HepG2 (cell line): Measurements from ENCODE around the gene FBXL13. TPM values are rescaled to one million over a fixed set of nuclear protein-coding genes. Genes with fewer than 3 reads are reported as not detected.

Experiments
- ELF4 ChIP-seq: sonication (generic); formaldehyde crosslinking; IDR thresholded peaks from 2 replicates; pipeline ENCODE4 v1.5.0; 2020; ENCODE audit warnings: missing genetic modification reagents, mild to moderate bottlenecking, moderate library complexity, borderline replicate concordance
- FOXA3 ChIP-seq: IDR thresholded peaks from 2 replicates; pipeline ENCODE4 v1.6.1; 2016; ENCODE audit warnings: missing genetic modification reagents, missing compliant biosample characterization
- GFI1 ChIP-seq: sonication (generic); formaldehyde crosslinking; IDR thresholded peaks from 2 replicates; pipeline ENCODE4 v1.5.0; 2020; ENCODE audit warnings: missing genetic modification reagents, mild to moderate bottlenecking, borderline replicate concordance
- GTF2F1 ChIP-seq: fragments of 150-350 bp; IDR thresholded peaks from 2 replicates; pipeline ENCODE4 v1.6.1; 2014; ENCODE audit warnings: low read length
- HMG20A ChIP-seq: IDR thresholded peaks from 2 replicates; pipeline ENCODE4 v1.6.1; 2016; ENCODE audit warnings: borderline replicate concordance
- IRF2 ChIP-seq: IDR thresholded peaks from 2 replicates; pipeline ENCODE4 v1.6.1; 2018; ENCODE audit warnings: missing genetic modification reagents, missing compliant biosample characterization
- MIXL1 ChIP-seq: IDR thresholded peaks from 2 replicates; pipeline ENCODE4 v1.6.1; 2016
- NBN ChIP-seq: fragments of 450-650 bp; conservative IDR thresholded peaks from 2 replicates; pipeline ENCODE4 v1.6.1; 2017
- NFKBIZ ChIP-seq: IDR thresholded peaks from 2 replicates; pipeline ENCODE4 v1.6.1; 2018; ENCODE audit warnings: missing genetic modification reagents, missing compliant biosample characterization
- SATB2 ChIP-seq: sonication (generic); formaldehyde crosslinking; IDR thresholded peaks from 2 replicates; pipeline ENCODE4 v1.5.0; 2020; ENCODE audit warnings: missing genetic modification reagents
- SPEN ChIP-seq: sonication (generic); formaldehyde crosslinking; IDR thresholded peaks from 2 replicates; pipeline ENCODE4 v1.5.1; 2020; ENCODE audit warnings: low read depth, mild to moderate bottlenecking, missing genetic modification reagents
- TBX3 ChIP-seq: fragments of 450-650 bp; IDR thresholded peaks from 2 replicates; pipeline ENCODE4 v1.6.1; 2017; ENCODE audit warnings: antibody characterized with exemption, mild to moderate bottlenecking, inconsistent platforms, borderline replicate concordance
- TRAFD1 ChIP-seq: sonication (generic); formaldehyde crosslinking; IDR thresholded peaks from 2 replicates; pipeline ENCODE4 v1.5.1; 2020; ENCODE audit warnings: missing genetic modification reagents, mild to moderate bottlenecking, borderline replicate concordance
- ZBTB26 ChIP-seq: IDR thresholded peaks from 2 replicates; pipeline ENCODE4 v1.6.1; 2016; ENCODE audit warnings: missing compliant biosample characterization, missing genetic modification reagents, borderline replicate concordance
- ZBTB38 ChIP-seq: sonication (generic); formaldehyde crosslinking; IDR thresholded peaks from 2 replicates; pipeline ENCODE4 v1.5.1; 2020; ENCODE audit warnings: mild to moderate bottlenecking, missing genetic modification reagents
- ZMYM4 ChIP-seq: sonication (generic); formaldehyde crosslinking; IDR thresholded peaks from 2 replicates; pipeline ENCODE4 v1.8.1; 2023; ENCODE audit warnings: mild to moderate bottlenecking, missing genetic modification reagents
- ZNF234 ChIP-seq: sonication (generic); formaldehyde crosslinking; conservative IDR thresholded peaks from 2 replicates; pipeline ENCODE4 v1.5.1; 2020; ENCODE audit warnings: mild to moderate bottlenecking, missing genetic modification reagents
- ZNF512 ChIP-seq: sonication (generic); formaldehyde crosslinking; IDR thresholded peaks from 2 replicates; pipeline ENCODE4 v1.4.0; 2020; ENCODE audit warnings: mild to moderate bottlenecking, missing genetic modification reagents
- ZNF678 ChIP-seq: sonication (generic); formaldehyde crosslinking; IDR thresholded peaks from 2 replicates; pipeline ENCODE4 v1.4.0; 2020; ENCODE audit warnings: mild to moderate bottlenecking, missing genetic modification reagents
- ZNF720 ChIP-seq: sonication (generic); formaldehyde crosslinking; IDR thresholded peaks from 2 replicates; pipeline ENCODE4 v1.4.0; 2020; ENCODE audit warnings: missing genetic modification reagents
- polyA plus RNA-seq, 8 experiments: library from polyadenylated mRNA; depleted of rRNA in 3 of 8; stranded (reverse) in 7 of 8; unstranded in 1 of 8; fragments of >200 nt; fragmentation: Illumina TruSeq in 4 of 8; extraction: Trizol in 4 of 8; gene quantifications; 2 replicates each; pipeline versions ENCODE4 v1.2.1 to v1.2.3, GENCODE V29; 2011 to 2016; ENCODE audit warnings: low read depth in 4 of 8, missing spikeins in 1 of 8, mixed read lengths in 1 of 8; ENCODE audit not compliant: insufficient read depth in 1 of 8
- total RNA-seq, 5 experiments: library from RNA; depleted of rRNA; stranded (reverse); fragments of >200 nt; fragmentation: Illumina TruSeq; extraction: Trizol; gene quantifications; 2 replicates each; pipeline ENCODE4 v1.2.3, GENCODE V29; 2016; ENCODE audit warnings: low read depth in 1 of 5
- TF ChIP-seq, protein P1 (sequence below): sonication (generic); formaldehyde crosslinking; IDR thresholded peaks from 2 replicates; pipeline ENCODE4 v1.4.0; 2020; ENCODE audit warnings: low read depth, mild to moderate bottlenecking, missing genetic modification reagents

FBXL13 gene
- total and polyA plus RNA-seq, 2 of the 13 experiments (the other 11 are each of a cell fraction or from before 2014, with no cell fraction given), result 0.24 to 0.77 TPM

- TF ChIP-seq TRAFD1 (CRISPR knock-in tag), result no peak
- peak; percentile 84; the same call in 1 of the 2 replicates for TF ChIP-seq MIXL1
- no peak for TF ChIP-seq GTF2F1
- peak; percentile 50; the same call in 1 of the 2 replicates for TF ChIP-seq IRF2 (CRISPR knock-in tag)
- peak; percentile 58; the same call in 1 of the 2 replicates for TF ChIP-seq HMG20A
- TF ChIP-seq ZBTB26 (CRISPR knock-in tag), result no peak
- no peak for TF ChIP-seq NBN
- TF ChIP-seq ZMYM4, result no peak
- no peak for TF ChIP-seq ELF4
- peak; percentile 86 for TF ChIP-seq FOXA3
- TF ChIP-seq ZNF234 (CRISPR knock-in tag), result no peak
- no peak for TF ChIP-seq GFI1 (CRISPR knock-in tag)
- no peak for TF ChIP-seq ZNF512 (CRISPR knock-in tag)
- TF ChIP-seq TBX3, result peak; percentile 61; the same call in 1 of the 2 replicates
- TF ChIP-seq ZNF720 (CRISPR knock-in tag), result no peak
- TF ChIP-seq, protein P1, sequence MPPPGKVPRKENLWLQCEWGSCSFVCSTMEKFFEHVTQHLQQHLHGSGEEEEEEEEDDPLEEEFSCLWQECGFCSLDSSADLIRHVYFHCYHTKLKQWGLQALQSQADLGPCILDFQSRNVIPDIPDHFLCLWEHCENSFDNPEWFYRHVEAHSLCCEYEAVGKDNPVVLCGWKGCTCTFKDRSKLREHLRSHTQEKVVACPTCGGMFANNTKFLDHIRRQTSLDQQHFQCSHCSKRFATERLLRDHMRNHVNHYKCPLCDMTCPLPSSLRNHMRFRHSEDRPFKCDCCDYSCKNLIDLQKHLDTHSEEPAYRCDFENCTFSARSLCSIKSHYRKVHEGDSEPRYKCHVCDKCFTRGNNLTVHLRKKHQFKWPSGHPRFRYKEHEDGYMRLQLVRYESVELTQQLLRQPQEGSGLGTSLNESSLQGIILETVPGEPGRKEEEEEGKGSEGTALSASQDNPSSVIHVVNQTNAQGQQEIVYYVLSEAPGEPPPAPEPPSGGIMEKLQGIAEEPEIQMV (CRISPR knock-in tag), result no peak
- no peak for TF ChIP-seq ZBTB38 (CRISPR knock-in tag)
- TF ChIP-seq SPEN (CRISPR knock-in tag), result no peak
- no peak for TF ChIP-seq SATB2 (CRISPR knock-in tag)
- no peak for TF ChIP-seq NFKBIZ (CRISPR knock-in tag)
- no peak for TF ChIP-seq ZNF678 (CRISPR knock-in tag)
Measured at GRCh38 chr7:102860351-102860811, 214.2 kb downstream of the FBXL13 start (continued).
